GM15510 (cell line): ENCODE data around the gene ATRNL1.

Experiments used
- POLR2A ChIP-seq: IDR thresholded peaks from 3 replicates; pipeline ENCODE4 v1.6.1; 2011; ENCODE audit warnings: borderline replicate concordance; ENCODE audit not compliant: insufficient read length; ENCODE audit errors: extremely low read depth

ATRNL1 gene

DNA sequence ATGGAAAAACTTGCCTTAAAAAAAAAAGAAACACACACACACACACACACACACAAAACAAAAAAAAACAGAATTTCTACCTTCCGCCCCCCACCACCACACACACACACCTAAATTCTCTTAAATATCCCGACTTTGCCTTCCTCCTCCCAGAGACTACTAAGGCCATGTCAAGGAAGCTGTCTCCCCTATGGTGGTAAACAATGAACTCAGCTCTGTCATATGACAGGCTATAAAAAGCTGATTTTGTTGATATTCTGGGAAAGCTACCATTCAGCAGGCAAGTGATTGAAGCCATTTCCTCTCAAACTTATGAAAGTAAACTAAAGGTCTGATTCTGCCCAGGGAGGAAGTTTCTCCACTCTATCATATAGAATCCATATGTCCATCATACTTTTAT, 708.8 kb downstream of the ATRNL1 start:
- TF ChIP-seq POLR2A: no peak

DNA sequence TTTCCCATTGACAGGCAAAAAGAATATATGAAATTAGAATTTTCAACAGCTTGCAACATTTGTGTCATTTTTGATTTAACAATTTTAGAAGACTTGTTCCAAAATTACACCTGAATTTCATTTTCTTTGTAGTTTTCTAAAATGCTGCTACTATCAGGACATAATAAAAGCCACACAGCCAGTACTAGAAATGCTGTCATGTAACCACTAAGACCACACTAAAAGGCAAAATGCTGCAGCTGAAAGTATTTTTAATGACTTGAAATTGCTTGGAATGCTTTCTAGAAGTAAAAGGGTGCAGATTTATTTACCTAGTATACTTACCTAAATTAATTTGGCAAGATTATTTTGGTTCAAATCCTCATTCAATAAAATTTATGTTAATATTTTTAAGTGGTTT, 709.7 kb downstream of the ATRNL1 start:
- TF ChIP-seq POLR2A: no peak

DNA sequence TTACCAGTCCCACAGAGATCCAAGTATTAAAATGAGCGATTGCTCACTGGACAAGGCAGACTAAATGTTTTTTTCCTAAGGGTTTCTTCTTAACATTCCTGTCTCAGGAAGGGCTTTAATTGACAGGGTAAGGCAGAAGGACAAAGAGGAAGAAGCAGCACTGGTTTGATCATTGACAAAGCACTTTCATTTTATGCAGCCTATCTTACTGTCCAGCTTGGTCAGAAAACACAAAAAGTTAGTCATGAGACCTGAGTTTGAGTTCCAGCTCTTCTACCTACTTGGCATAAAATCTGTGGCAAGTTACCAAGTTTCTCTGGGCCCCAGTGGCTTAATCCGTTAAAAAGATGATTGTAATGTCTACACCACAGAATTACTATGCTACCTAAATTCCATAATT, 721.4 kb downstream of the ATRNL1 start:
- TF ChIP-seq POLR2A: no peak

GRCh38 chr10:115818012-115818411, 724.8 kb downstream of the ATRNL1 start:
- no peak for TF ChIP-seq POLR2A

GRCh38 chr10:115826396-115826795, 733.2 kb downstream of the ATRNL1 start:
- TF ChIP-seq POLR2A: no peak

GRCh38 chr10:115827231-115828009, 734.3 kb downstream of the ATRNL1 start:
- no peak for TF ChIP-seq POLR2A

DNA sequence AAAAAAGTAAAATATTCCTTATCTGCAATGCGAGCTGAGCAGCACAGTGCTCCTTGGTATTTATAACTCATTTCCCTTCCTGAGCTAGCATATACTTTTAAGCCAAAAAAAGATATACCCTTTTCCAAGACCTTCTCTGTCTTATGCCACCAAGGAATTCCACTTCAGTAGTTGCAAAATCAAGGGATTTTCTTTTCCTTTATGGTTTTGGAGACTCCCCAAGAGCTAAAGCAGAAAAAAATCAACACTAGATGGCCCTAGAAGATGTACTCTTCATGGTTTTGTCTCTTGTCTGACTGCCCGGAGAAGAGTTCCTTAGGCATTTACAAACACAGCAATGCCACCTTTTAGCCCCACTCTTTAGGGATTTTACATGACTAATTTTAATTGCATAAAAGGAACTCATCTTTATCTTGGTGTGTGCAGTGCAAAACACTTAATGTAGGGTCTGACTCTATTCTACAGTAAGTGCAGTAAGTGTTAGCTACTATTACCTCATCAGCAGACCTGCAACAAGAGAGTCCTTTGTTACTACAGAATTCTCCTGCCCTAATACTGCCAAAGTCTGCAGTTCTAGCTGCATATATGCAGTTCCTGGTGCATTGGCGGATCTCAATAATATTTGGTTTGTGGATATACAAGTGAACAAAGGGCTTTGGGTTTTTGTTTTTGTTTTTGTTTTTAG, 736.5 kb downstream of the ATRNL1 start:
- TF ChIP-seq POLR2A: no peak

GRCh38 chr10:115830265-115830970, 737.3 kb downstream of the ATRNL1 start:
- no peak for TF ChIP-seq POLR2A

GRCh38 chr10:115831016-115831415, 737.9 kb downstream of the ATRNL1 start:
- TF ChIP-seq POLR2A: no peak

- TF ChIP-seq POLR2A: no peak
These were observed 740.0 kb downstream of the ATRNL1 start for GRCh38 chr10:115833119-115833518.

DNA sequence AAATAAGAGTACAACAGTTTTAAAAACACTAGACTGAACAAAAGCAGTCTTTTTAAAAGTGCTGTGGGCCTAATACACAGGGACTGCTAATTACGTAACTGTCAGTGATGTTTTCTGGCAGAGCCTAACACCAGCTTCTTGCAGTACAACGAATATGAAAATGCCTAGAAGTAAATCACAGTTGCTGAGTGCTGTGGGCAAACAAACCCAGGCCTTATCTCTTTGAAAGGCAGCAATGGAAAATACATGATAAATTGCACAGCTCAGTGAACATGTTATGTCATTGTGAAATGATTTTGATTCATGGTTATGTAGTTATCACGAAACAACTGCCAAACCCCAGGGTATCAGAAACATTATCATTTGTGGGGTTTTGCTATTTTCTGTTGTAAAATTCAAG, 751.4 kb downstream of the ATRNL1 start:
- TF ChIP-seq POLR2A: no peak

- TF ChIP-seq POLR2A: no peak
These were observed 752.8 kb downstream of the ATRNL1 start for GRCh38 chr10:115845921-115846320.

DNA sequence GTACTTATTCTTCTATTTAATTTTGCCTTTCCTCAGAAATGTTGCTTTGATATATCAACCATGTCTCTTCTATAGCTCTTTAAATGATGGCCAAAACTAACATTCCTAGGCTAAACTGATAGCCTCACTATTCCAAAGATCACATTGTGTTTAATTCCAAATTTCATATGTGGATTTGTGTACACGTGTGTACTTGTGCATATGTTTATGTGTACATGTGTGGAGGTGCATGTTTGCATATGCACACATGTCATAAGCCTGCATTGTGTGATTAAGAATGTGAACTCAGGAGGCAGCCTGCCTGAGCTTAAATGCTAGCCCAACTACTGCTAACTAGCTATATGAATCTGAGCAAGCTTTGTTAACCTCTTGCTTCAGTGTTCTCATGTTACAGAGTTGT, 753.4 kb downstream of the ATRNL1 start:
- TF ChIP-seq POLR2A: no peak

GRCh38 chr10:115849197-115849596, 756.0 kb downstream of the ATRNL1 start:
- no peak for TF ChIP-seq POLR2A

GRCh38 chr10:115850666-115851065, 757.5 kb downstream of the ATRNL1 start:
- no peak for TF ChIP-seq POLR2A
